ENCODE measurements around the gene GRHL3. TPM values are rescaled to one million over a fixed set of nuclear protein-coding genes. Genes with fewer than 3 reads are reported as not detected.

The GRHL3 gene
- total and polyA plus RNA-seq, 4 donors = 0.07 to 0.09 (median 0.09) TPM

DNA sequence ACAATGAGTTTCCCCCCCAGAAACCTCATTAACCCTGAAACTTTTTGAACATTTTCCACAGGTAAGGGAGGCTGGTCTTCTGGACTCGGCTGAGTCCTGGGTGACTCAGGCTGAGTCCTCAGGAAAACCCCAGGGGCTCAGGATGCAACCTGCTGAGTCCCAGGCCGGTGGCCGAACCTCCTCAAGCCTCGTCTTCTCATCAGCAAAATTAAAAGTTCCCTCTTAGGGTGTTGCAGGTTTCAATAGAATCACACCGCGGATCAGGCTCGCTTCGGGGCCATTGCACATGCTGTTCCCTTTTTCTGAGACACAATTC is 35.0 kb upstream of the GRHL3 start (continued):
- TF ChIP-seq, protein P1, sequence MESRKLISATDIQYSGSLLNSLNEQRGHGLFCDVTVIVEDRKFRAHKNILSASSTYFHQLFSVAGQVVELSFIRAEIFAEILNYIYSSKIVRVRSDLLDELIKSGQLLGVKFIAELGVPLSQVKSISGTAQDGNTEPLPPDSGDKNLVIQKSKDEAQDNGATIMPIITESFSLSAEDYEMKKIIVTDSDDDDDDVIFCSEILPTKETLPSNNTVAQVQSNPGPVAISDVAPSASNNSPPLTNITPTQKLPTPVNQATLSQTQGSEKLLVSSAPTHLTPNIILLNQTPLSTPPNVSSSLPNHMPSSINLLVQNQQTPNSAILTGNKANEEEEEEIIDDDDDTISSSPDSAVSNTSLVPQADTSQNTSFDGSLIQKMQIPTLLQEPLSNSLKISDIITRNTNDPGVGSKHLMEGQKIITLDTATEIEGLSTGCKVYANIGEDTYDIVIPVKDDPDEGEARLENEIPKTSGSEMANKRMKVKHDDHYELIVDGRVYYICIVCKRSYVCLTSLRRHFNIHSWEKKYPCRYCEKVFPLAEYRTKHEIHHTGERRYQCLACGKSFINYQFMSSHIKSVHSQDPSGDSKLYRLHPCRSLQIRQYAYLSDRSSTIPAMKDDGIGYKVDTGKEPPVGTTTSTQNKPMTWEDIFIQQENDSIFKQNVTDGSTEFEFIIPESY (IDR thresholded peaks at IDR 0.05) = no peak
- TF ChIP-seq JUND (IDR thresholded peaks at IDR 0.05) (no peak), RAD21 (IDR thresholded peaks at IDR 0.05) (no peak), FOXA1 (IDR thresholded peaks at IDR 0.05) (no peak), HNF4G (IDR thresholded peaks at IDR 0.05) (no peak)

- peaks cover 0 to 4% (median 0%) of the 10 kb centered on the region in 4 donors for H3K4me1 ChIP-seq (ENCODE audit: control insufficient read depth in 4 of 4, insufficient read depth in 4 of 4, low read length in 3 of 4)
- DNase-seq (ENCODE audit: low spot score) = no peak
- H3K9ac ChIP-seq (ENCODE audit: low read depth in 1 of 2, low read length in 2 of 2) = no peak overlapping the region
Measured at GRCh38 chr1:24285231-24285630, 33.9 kb upstream of the GRHL3 start.

More at GRCh38 chr1:24285231-24285630, 33.9 kb upstream of the GRHL3 start:
- TF ChIP-seq GABPA (IDR thresholded peaks at IDR 0.05 in 1 of 2, conservative IDR thresholded peaks at IDR 0.05 in 1 of 2) (no peak), JUND (IDR thresholded peaks at IDR 0.05) (no peak), EGR1 (IDR thresholded peaks at IDR 0.05; ENCODE audit: low read depth in 2 of 2) (no peak), ATF3 (IDR thresholded peaks at IDR 0.05) (no peak), RAD21 (IDR thresholded peaks at IDR 0.05) (no peak), MAX (IDR thresholded peaks at IDR 0.05) (no peak), TAF1 (conservative IDR thresholded peaks at IDR 0.05) (no peak), SP1 (IDR thresholded peaks at IDR 0.05) (no peak), RXRA (IDR thresholded peaks at IDR 0.05) (no peak), FOXA2 (IDR thresholded peaks at IDR 0.05) (no peak), YY1 (IDR thresholded peaks at IDR 0.05) (no peak), FOXA1 (IDR thresholded peaks at IDR 0.05) (no peak), HNF4G (IDR thresholded peaks at IDR 0.05) (no peak), HNF4A (conservative IDR thresholded peaks at IDR 0.05) (no peak)
- TF ChIP-seq, protein P1 (IDR thresholded peaks at IDR 0.05) = no peak
- TF ChIP-seq, protein P2, sequence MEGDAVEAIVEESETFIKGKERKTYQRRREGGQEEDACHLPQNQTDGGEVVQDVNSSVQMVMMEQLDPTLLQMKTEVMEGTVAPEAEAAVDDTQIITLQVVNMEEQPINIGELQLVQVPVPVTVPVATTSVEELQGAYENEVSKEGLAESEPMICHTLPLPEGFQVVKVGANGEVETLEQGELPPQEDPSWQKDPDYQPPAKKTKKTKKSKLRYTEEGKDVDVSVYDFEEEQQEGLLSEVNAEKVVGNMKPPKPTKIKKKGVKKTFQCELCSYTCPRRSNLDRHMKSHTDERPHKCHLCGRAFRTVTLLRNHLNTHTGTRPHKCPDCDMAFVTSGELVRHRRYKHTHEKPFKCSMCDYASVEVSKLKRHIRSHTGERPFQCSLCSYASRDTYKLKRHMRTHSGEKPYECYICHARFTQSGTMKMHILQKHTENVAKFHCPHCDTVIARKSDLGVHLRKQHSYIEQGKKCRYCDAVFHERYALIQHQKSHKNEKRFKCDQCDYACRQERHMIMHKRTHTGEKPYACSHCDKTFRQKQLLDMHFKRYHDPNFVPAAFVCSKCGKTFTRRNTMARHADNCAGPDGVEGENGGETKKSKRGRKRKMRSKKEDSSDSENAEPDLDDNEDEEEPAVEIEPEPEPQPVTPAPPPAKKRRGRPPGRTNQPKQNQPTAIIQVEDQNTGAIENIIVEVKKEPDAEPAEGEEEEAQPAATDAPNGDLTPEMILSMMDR (IDR thresholded peaks at IDR 0.05; ENCODE audit: low read depth, low read length, missing input control) = no peak
- TF ChIP-seq, protein P3, sequence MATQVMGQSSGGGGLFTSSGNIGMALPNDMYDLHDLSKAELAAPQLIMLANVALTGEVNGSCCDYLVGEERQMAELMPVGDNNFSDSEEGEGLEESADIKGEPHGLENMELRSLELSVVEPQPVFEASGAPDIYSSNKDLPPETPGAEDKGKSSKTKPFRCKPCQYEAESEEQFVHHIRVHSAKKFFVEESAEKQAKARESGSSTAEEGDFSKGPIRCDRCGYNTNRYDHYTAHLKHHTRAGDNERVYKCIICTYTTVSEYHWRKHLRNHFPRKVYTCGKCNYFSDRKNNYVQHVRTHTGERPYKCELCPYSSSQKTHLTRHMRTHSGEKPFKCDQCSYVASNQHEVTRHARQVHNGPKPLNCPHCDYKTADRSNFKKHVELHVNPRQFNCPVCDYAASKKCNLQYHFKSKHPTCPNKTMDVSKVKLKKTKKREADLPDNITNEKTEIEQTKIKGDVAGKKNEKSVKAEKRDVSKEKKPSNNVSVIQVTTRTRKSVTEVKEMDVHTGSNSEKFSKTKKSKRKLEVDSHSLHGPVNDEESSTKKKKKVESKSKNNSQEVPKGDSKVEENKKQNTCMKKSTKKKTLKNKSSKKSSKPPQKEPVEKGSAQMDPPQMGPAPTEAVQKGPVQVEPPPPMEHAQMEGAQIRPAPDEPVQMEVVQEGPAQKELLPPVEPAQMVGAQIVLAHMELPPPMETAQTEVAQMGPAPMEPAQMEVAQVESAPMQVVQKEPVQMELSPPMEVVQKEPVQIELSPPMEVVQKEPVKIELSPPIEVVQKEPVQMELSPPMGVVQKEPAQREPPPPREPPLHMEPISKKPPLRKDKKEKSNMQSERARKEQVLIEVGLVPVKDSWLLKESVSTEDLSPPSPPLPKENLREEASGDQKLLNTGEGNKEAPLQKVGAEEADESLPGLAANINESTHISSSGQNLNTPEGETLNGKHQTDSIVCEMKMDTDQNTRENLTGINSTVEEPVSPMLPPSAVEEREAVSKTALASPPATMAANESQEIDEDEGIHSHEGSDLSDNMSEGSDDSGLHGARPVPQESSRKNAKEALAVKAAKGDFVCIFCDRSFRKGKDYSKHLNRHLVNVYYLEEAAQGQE (IDR thresholded peaks at IDR 0.05) = no peak
- Histone ChIP-seq H3K27ac (ENCODE audit: low read depth in 1 of 2, low read length in 2 of 2) (no peak overlapping the region), H3K4me3 (ENCODE audit: low read depth in 1 of 3, low read length in 3 of 3) (no peak overlapping the region), H3K9me3 (ENCODE audit: control insufficient read depth in 4 of 4, low read length in 3 of 4) (no peaks in the 10 kb centered on the region), H3K36me3 (ENCODE audit: control insufficient read depth in 4 of 4, insufficient read depth in 3 of 4, low read depth in 1 of 4, low read length in 3 of 4) (no peaks in the 10 kb centered on the region), H3K27me3 (ENCODE audit: control insufficient read depth in 4 of 4, insufficient read depth in 4 of 4, low read length in 3 of 4) (no peaks in the 10 kb centered on the region)
- 91% methylated on average over 13 of the region's 13 CpGs for WGBS
